HFF-Myc (cell line): ENCODE data around the gene TBCCD1.
"Not testable (repeated sequence)": the region's sequence is repeated elsewhere in the genome, so short reads cannot be mapped to it uniquely, and the experiment has no call there.

ENCODE experiments used
- DNase-seq: peaks from one replicate; pipeline ENCODE4 v3.0.0-alpha.2; 2011; ENCODE audit warnings: low read depth; ENCODE audit errors: extremely low read depth
- H3K4me3 ChIP-seq: replicated peaks from 2 replicates; pipeline ENCODE4 v1.5.1; 2011; ENCODE audit warnings: low read depth, mild to moderate bottlenecking, control low read depth, low read length
- TF ChIP-seq, protein P1 (sequence below): IDR thresholded peaks from 2 replicates; pipeline ENCODE4 v1.5.1; 2012; ENCODE audit warnings: mild to moderate bottlenecking, low read depth, low read length, control low read depth; ENCODE audit errors: missing control alignments

The TBCCD1 gene

DNA sequence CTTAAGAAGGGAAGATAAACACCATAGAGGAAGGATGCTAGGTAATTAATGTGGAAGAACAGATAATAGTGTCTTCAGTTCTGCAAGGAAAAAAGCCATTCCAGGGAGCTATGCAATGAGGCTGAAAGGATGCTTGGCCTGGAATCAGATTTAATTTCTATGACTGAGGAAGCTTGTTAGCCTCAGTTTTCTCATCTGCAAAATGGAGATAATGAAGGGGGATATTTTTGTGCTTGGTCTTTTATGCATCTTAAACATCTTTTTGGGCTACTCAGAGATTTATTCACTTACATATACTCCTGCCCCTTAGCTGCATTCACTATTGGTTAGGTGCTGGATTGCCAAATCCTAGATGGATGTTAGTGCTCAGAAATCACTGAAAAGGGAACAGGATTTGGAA lies 20.0 kb upstream of the TBCCD1 start:
- no peak overlapping the region for H3K4me3 ChIP-seq
- TF ChIP-seq, protein P1, sequence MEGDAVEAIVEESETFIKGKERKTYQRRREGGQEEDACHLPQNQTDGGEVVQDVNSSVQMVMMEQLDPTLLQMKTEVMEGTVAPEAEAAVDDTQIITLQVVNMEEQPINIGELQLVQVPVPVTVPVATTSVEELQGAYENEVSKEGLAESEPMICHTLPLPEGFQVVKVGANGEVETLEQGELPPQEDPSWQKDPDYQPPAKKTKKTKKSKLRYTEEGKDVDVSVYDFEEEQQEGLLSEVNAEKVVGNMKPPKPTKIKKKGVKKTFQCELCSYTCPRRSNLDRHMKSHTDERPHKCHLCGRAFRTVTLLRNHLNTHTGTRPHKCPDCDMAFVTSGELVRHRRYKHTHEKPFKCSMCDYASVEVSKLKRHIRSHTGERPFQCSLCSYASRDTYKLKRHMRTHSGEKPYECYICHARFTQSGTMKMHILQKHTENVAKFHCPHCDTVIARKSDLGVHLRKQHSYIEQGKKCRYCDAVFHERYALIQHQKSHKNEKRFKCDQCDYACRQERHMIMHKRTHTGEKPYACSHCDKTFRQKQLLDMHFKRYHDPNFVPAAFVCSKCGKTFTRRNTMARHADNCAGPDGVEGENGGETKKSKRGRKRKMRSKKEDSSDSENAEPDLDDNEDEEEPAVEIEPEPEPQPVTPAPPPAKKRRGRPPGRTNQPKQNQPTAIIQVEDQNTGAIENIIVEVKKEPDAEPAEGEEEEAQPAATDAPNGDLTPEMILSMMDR, result no peak
- DNase-seq, result no peak

DNA sequence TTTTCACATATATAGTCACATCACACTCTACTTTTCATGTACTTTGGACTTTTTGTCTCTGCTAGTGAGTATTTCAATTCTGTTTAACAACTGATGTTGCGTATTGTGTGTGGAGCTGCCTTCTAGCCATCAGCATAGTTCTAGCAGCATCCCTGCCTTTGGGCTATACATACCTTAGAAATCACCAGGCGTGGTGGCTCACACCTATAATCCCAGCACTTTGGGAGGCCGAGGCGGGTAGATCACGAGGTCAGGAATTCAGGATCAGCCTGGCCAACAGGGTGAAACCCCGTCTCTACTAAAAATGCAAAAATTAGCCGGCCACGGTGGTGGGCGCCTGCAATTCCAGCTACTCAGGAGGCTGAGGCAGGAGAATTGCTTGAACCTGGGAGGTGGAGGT lies 19.1 kb upstream of the TBCCD1 start:
- not testable (repeated sequence) for H3K4me3 ChIP-seq, DNase-seq

DNA sequence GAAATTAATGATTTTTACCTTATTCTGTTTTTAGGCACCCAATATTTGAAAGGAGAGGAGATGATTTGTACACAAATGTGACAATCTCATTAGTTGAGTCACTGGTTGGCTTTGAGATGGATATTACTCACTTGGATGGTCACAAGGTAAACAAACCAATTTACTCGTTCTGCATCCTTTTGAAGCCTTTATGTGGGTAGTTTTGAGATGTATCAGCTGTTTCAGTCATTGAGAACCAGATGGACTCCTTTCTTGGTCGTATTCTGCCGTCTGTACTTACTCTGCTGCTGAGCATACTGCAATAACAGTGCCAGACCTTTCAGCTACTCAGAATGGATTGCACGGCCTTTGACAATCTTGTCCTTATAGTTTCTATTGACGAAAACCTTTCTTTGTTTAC lies 16.7 kb upstream of the TBCCD1 start:
- TF ChIP-seq, protein P1, result no peak
- no peak overlapping the region for H3K4me3 ChIP-seq
- DNase-seq, result no peak

DNA sequence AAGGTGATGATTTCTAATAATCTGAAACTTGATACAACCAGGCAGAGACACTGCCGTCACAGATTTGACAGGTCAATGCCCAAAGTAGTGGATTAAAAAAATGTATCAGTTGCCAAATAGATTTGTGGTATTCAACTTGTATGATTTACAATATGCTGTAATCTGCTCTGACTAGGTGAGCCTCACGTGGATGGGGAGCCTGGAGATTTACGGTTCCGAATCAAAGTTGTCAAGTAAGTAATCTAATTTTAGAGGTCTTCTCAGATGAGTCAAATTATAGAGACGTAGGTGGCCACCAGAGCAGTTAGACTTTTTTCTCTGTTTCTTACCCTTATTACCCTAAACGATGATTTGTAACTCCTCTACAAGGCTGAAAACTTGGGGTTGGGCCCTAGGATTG lies 15.4 kb upstream of the TBCCD1 start:
- no peak for DNase-seq
- H3K4me3 ChIP-seq, result no peak overlapping the region
- TF ChIP-seq, protein P1, result no peak

DNA sequence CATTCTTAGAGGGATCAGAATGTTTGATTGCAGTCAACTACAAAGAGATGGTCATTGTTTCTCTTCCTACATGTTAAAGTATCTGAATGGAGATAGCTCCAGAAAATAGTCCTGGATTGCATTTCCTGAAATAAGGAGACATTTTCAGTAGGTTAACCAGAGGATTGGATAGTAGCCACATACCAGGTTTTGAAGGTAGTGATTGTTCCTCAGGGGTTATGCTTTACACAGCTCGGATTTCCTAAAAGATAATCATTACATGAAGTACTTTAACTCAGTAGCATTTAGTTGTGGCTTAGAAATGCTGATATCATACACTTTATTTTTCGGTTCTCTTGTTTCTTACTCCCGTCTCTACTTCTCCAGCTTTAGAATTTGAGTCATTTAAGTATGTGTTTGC lies 13.6 kb upstream of the TBCCD1 start:
- DNase-seq, result no peak
- no peak overlapping the region for H3K4me3 ChIP-seq
- TF ChIP-seq, protein P1, result no peak

DNA sequence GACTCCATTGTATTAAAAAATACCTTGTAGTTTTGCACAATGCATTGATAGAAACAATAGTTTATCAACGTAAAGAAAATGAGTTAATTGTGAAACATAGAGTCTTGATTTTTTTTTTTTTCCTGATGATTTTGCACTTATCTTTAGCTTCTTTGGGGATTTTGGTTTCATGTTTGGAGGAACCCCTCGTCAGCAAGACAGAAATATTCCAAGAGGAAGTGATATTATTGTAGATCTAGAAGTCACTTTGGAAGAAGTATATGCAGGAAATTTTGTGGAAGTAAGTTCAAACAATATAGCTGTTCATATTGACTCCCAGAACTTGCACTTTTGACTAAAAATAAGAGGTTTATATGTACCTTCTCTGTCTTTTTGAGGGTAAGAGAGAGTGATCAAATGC lies 10.4 kb upstream of the TBCCD1 start:
- DNase-seq, result no peak
- TF ChIP-seq, protein P1, result no peak
- no peak overlapping the region for H3K4me3 ChIP-seq

DNA sequence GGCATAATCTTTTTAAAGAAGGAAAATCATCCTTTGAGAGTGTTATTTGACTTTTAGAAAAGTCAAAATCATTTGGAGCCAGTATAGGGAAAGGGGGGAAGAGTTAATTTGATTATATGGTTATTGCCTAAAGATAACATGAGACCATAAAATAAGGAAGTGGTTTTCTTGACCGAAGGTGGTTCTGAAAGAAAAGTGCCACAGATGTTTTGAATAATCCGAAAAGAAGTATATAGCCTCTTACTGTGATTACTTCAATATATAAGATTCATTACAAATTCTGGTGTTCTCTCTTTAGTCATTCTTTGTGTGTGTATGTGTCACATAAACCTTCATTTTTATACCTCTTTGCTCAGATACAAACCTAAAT lies 4.5 kb upstream of the TBCCD1 start:
- H3K4me3 ChIP-seq, result peak overlapping the region; percentile 93
- no peak for DNase-seq
- TF ChIP-seq, protein P1, result no peak
